GM15510 (cell line): ENCODE results near the gene HNRNPA0.

ENCODE experiments used
- POLR2A ChIP-seq: IDR thresholded peaks from 3 replicates; pipeline ENCODE4 v1.6.1; 2011; ENCODE audit warnings: borderline replicate concordance; ENCODE audit not compliant: insufficient read length; ENCODE audit errors: extremely low read depth

HNRNPA0 gene

GRCh38 chr5:137737349-137738131 lies 16.6 kb downstream of the HNRNPA0 start:
- no peak for TF ChIP-seq POLR2A

- TF ChIP-seq POLR2A, result no peak
These were observed 17.7 kb downstream of the HNRNPA0 start for GRCh38 chr5:137736496-137736895.

GRCh38 chr5:137735555-137736284 lies 18.4 kb downstream of the HNRNPA0 start, which contains the start of gene KLHL3:
KLHL3 (minus strand) TSS chr5:137736089; CDS start chr5:137735646, 443 bp downstream.
- no peak for TF ChIP-seq POLR2A

- TF ChIP-seq POLR2A, result no peak
These were observed 19.1 kb downstream of the HNRNPA0 start for GRCh38 chr5:137734962-137735554.

- TF ChIP-seq POLR2A, result no peak
These were observed 19.8 kb downstream of the HNRNPA0 start for GRCh38 chr5:137734331-137734730.

- no peak for TF ChIP-seq POLR2A
These were observed 20.2 kb downstream of the HNRNPA0 start for GRCh38 chr5:137733922-137734321.

GRCh38 chr5:137733006-137733405 lies 21.2 kb downstream of the HNRNPA0 start:
- no peak for TF ChIP-seq POLR2A

GRCh38 chr5:137731176-137731575 lies 23.0 kb downstream of the HNRNPA0 start:
- no peak for TF ChIP-seq POLR2A

GRCh38 chr5:137730336-137730735 lies 23.8 kb downstream of the HNRNPA0 start:
- no peak for TF ChIP-seq POLR2A

- TF ChIP-seq POLR2A, result no peak
These were observed 26.1 kb downstream of the HNRNPA0 start for GRCh38 chr5:137728048-137728447.

GRCh38 chr5:137727623-137728022 lies 26.5 kb downstream of the HNRNPA0 start:
- TF ChIP-seq POLR2A, result no peak

GRCh38 chr5:137724251-137724650 lies 29.9 kb downstream of the HNRNPA0 start:
- TF ChIP-seq POLR2A, result no peak

GRCh38 chr5:137718611-137719010 lies 35.6 kb downstream of the HNRNPA0 start:
- TF ChIP-seq POLR2A, result no peak

GRCh38 chr5:137716337-137716736 lies 37.8 kb downstream of the HNRNPA0 start:
- TF ChIP-seq POLR2A, result no peak

GRCh38 chr5:137715456-137715855 lies 38.7 kb downstream of the HNRNPA0 start:
- no peak for TF ChIP-seq POLR2A
